CD14-positive monocyte (primary cell): Measurements from ENCODE around the gene WDR48. TPM values are rescaled to one million over a fixed set of nuclear protein-coding genes. Genes with fewer than 3 reads are reported as not detected.

Source experiments
- DNase-seq, 3 donors: peaks; one replicate each; pipeline ENCODE4 v3.0.0-alpha.2; 2011 to 2022
- H2AFZ ChIP-seq: 2 replicates; pipeline ENCODE4 v1.6.0; 2012; ENCODE audit warnings: mild to moderate bottlenecking, low read depth, low read length, inconsistent platforms; ENCODE audit not compliant: insufficient read depth, poor library complexity, severe bottlenecking
- H3K27ac ChIP-seq, 2 donors: 1 replicate in 1 of 2; 2 replicates in 1 of 2; pipeline ENCODE4 v1.5.1; 2012 to 2013; ENCODE audit warnings: low read length in 2 of 2, control low read depth in 1 of 2, inconsistent platforms in 1 of 2, low read depth in 1 of 2, mild to moderate bottlenecking in 1 of 2
- H3K27me3 ChIP-seq, 2 donors: one replicate each; pipeline versions ENCODE4 v1.6.0 to v1.6.1; 2011 to 2013; ENCODE audit warnings: low read length in 2 of 2; ENCODE audit not compliant: control insufficient read depth in 2 of 2, insufficient read depth in 2 of 2
- H3K36me3 ChIP-seq, 2 donors: replicated peaks in 1 of 2; 1 replicate in 1 of 2; 2 replicates in 1 of 2; pipeline versions ENCODE4 v1.5.1 to v1.6.1; 2012 to 2013; ENCODE audit warnings: low read length in 2 of 2, control low read depth in 1 of 2, inconsistent platforms in 1 of 2, mild to moderate bottlenecking in 1 of 2; ENCODE audit not compliant: insufficient read depth in 2 of 2, control insufficient read depth in 1 of 2
- H3K4me1 ChIP-seq, 2 donors: 1 replicate in 1 of 2; 2 replicates in 1 of 2; pipeline versions ENCODE4 v1.5.1 to v1.6.1; 2012 to 2013; ENCODE audit warnings: low read length in 2 of 2, control low read depth in 1 of 2, inconsistent platforms in 1 of 2, mild to moderate bottlenecking in 1 of 2, moderate library complexity in 1 of 2; ENCODE audit not compliant: insufficient read depth in 2 of 2, control insufficient read depth in 1 of 2
- H3K4me2 ChIP-seq: replicated peaks from 2 replicates; pipeline ENCODE3; 2012; ENCODE audit warnings: low read length, moderate library complexity, mild to moderate bottlenecking; ENCODE audit not compliant: poor library complexity, severe bottlenecking; ENCODE audit errors: extremely low read depth
- H3K4me3 ChIP-seq, 3 experiments: fragments of 200-600 bp in 1 of 3; sonication (generic) in 1 of 3; replicated peaks in 1 of 3; 1 replicate in 2 of 3; 2 replicates in 1 of 3; pipeline ENCODE4 v1.5.1; 2011 to 2013; ENCODE audit warnings: low read length in 3 of 3, mild to moderate bottlenecking in 3 of 3, control low read depth in 2 of 3, low read depth in 2 of 3, inconsistent platforms in 1 of 3, moderate library complexity in 1 of 3
- H3K79me2 ChIP-seq: 2 replicates; pipeline ENCODE4 v1.6.0; 2012; ENCODE audit warnings: mild to moderate bottlenecking, control low read depth, inconsistent platforms, low read length, moderate library complexity; ENCODE audit not compliant: insufficient read depth
- H3K9ac ChIP-seq: 2 replicates; pipeline ENCODE4 v1.6.0; 2017; ENCODE audit warnings: low read length, mild to moderate bottlenecking; ENCODE audit not compliant: insufficient read depth, poor library complexity, severe bottlenecking
- H3K9me3 ChIP-seq, 2 donors: replicated peaks in 1 of 2; 1 replicate in 1 of 2; 2 replicates in 1 of 2; pipeline versions ENCODE4 v1.5.1 to v1.6.1; 2012 to 2013; ENCODE audit warnings: low read length in 2 of 2, control low read depth in 1 of 2; ENCODE audit not compliant: control insufficient read depth in 1 of 2, insufficient read depth in 1 of 2
- H4K20me1 ChIP-seq: 2 replicates; pipeline ENCODE4 v1.6.0; 2012; ENCODE audit warnings: mild to moderate bottlenecking, low read length, control low read depth, moderate library complexity; ENCODE audit not compliant: insufficient read depth
- H3K27ac Mint-ChIP-seq, 7 donors: one replicate each; pipeline ENCODE4 v1.8.0; 2020; ENCODE audit warnings: mild to moderate bottlenecking in 7 of 7, mixed read lengths in 7 of 7, moderate library complexity in 6 of 7, inconsistent platforms in 2 of 7
- H3K27me3 Mint-ChIP-seq, 3 donors: one replicate each; pipeline ENCODE4 v1.8.0; 2021 to 2022; ENCODE audit warnings: low read depth in 3 of 3, mild to moderate bottlenecking in 3 of 3, mixed read lengths in 3 of 3, moderate library complexity in 3 of 3, inconsistent platforms in 1 of 3
- H3K36me3 Mint-ChIP-seq, 2 donors: one replicate each; pipeline ENCODE4 v1.8.0; 2020; ENCODE audit warnings: mixed read lengths in 2 of 2, inconsistent platforms in 1 of 2, mild to moderate bottlenecking in 1 of 2
- H3K4me1 Mint-ChIP-seq: one replicate; pipeline ENCODE4 v1.8.0; 2020; ENCODE audit warnings: mild to moderate bottlenecking, mixed read lengths
- H3K4me3 Mint-ChIP-seq, 2 donors: one replicate each; pipeline ENCODE4 v1.8.0; 2020; ENCODE audit warnings: mild to moderate bottlenecking in 2 of 2, mixed read lengths in 2 of 2, moderate library complexity in 1 of 2
- H3K9me3 Mint-ChIP-seq, 7 donors: one replicate each; pipeline ENCODE4 v1.8.0; 2020 to 2022; ENCODE audit warnings: mixed read lengths in 7 of 7, mild to moderate bottlenecking in 6 of 7, moderate library complexity in 6 of 7, inconsistent platforms in 2 of 7
- WGBS: methylation state at CpG from one replicate; pipeline ENCODE4 v1.1.5; 2013; ENCODE audit warnings: missing lambda C conversion rate; ENCODE audit not compliant: insufficient coverage; 5-methylcytosine and 5-hydroxymethylcytosine counted together
- intact Hi-C, 2 donors: fragments of 100-400 bp; cut with micrococcal nuclease; formaldehyde crosslinking; loops; one replicate each; pipeline versions ENCODE4 v1.15.0 to v1.15.1; 2023
- polyA plus RNA-seq, 3 donors: library from polyadenylated mRNA; depleted of rRNA in 1 of 3; unstranded in 2 of 3; stranded (reverse) in 1 of 3; fragments of 300-500 nt in 2 of 3; fragments of >200 nt in 1 of 3; fragmentation: Illumina TruSeq in 2 of 3; gene quantifications; 1 replicate in 2 of 3; 2 replicates in 1 of 3; pipeline ENCODE4 v1.2.3, GENCODE V29; 2012 to 2021
- TF ChIP-seq, protein P1 (sequence below): fragments of 200-600 bp; IDR thresholded peaks from one replicate; pipeline ENCODE4 v1.8.0; 2022; ENCODE audit warnings: antibody characterized with exemption, mild to moderate bottlenecking

WDR48 gene
- polyA plus RNA-seq, 3 donors, result 15.0 to 22.7 (median 17.1) TPM

DNA sequence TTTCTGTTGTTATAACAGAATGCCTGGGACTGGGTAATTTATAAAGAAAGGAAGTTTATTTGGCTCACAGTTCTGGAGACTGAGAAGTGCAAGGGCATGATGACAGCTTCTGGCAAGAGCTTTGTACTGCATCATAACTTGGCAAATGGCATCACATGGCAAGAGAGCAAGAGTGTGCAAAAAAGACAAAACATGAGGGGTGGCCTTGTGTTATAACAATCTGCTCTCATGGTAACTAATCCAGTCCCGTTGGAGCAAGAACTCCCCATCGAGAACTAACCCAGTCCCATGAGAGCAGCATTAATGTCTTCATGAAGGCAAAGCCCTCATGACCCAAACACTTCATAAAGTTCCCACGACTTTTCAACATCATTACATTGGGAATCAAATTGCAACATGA, 23.3 kb upstream of the WDR48 start:
- Histone ChIP-seq H3K79me2 (no peaks in the 10 kb centered on the region), H3K4me1 (peaks cover 6% of the 10 kb centered on the region in 2 donors), H3K9me3 (no peaks in the 10 kb centered on the region), H3K36me3 (no peaks in the 10 kb centered on the region), H3K4me2 (no peak overlapping the region), H3K9ac (no peak overlapping the region), H4K20me1 (no peaks in the 10 kb centered on the region), H3K27ac (no peak overlapping the region), H2AFZ (no peak overlapping the region), H3K27me3 (no peaks in the 10 kb centered on the region), H3K4me3 (no peak overlapping the region)
- Mint-ChIP-seq H3K27me3 (peaks cover 2 to 7% (median 3%) of the 10 kb centered on the region in 3 donors), H3K36me3 (no peaks in the 10 kb centered on the region), H3K9me3 (no peaks in the 10 kb centered on the region), H3K27ac (no peak overlapping the region), H3K4me1 (peaks cover 8% of the 10 kb centered on the region), H3K4me3 (no peak overlapping the region)
- TF ChIP-seq, protein P1, sequence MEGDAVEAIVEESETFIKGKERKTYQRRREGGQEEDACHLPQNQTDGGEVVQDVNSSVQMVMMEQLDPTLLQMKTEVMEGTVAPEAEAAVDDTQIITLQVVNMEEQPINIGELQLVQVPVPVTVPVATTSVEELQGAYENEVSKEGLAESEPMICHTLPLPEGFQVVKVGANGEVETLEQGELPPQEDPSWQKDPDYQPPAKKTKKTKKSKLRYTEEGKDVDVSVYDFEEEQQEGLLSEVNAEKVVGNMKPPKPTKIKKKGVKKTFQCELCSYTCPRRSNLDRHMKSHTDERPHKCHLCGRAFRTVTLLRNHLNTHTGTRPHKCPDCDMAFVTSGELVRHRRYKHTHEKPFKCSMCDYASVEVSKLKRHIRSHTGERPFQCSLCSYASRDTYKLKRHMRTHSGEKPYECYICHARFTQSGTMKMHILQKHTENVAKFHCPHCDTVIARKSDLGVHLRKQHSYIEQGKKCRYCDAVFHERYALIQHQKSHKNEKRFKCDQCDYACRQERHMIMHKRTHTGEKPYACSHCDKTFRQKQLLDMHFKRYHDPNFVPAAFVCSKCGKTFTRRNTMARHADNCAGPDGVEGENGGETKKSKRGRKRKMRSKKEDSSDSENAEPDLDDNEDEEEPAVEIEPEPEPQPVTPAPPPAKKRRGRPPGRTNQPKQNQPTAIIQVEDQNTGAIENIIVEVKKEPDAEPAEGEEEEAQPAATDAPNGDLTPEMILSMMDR, result no peak
- no CpG with 5 or more reads among the region's 3 CpGs for WGBS
- DNase-seq, result no peak
- intact Hi-C loops, result loop anchor here in 1 of 2 donors (5.0 kb wide), 1 partner anchor 506 kb away; no protein-coding TSS in a partner anchor

DNA sequence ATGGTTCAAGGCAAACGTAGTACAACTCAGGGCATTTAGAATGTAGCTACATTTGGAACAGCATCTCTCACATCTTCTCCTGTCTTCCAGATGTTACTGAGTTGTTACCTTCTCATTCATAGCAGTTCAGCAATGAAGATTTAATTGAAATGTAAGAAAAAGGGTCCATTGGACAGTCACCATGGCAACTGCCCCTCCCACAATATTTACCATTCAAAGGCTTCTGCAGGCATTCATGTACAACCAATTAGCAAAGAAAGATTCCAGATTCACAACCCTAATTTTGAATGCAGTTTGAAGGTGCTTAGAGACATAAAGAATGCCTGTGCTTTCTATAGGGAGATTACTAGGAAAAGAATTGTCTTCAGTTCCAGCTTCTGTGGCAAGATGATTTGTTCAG, 22.3 kb upstream of the WDR48 start:
- H3K4me2 ChIP-seq, result no peak overlapping the region
- peaks cover 8% of the 10 kb centered on the region for H3K4me1 Mint-ChIP-seq

More for the DNA sequence above, 22.3 kb upstream of the WDR48 start:
- H3K4me3 ChIP-seq, result no peak overlapping the region
- no peaks in the 10 kb centered on the region for H4K20me1 ChIP-seq
- no peaks in the 10 kb centered on the region for H3K9me3 ChIP-seq
- no peak overlapping the region for H3K9ac ChIP-seq
- H3K79me2 ChIP-seq, result no peaks in the 10 kb centered on the region
- H3K36me3 Mint-ChIP-seq, result no peaks in the 10 kb centered on the region
- no peak overlapping the region for H3K4me3 Mint-ChIP-seq
- H3K36me3 ChIP-seq, result no peaks in the 10 kb centered on the region
- H3K9me3 Mint-ChIP-seq, result peaks cover 0 to 2% (median 0%) of the 10 kb centered on the region in 7 donors
- WGBS, result no CpG with 5 or more reads among the region's 1 CpG
- intact Hi-C loops, result loop anchor here in 1 of 2 donors (5.0 kb wide), 1 partner anchor 507 kb away; no protein-coding TSS in a partner anchor
- H3K27ac Mint-ChIP-seq, result no peak overlapping the region
- peaks cover 6% of the 10 kb centered on the region in 2 donors for H3K4me1 ChIP-seq
- H3K27ac ChIP-seq, result no peak overlapping the region
- peaks cover 4 to 7% (median 5%) of the 10 kb centered on the region in 3 donors for H3K27me3 Mint-ChIP-seq
- H3K27me3 ChIP-seq, result no peaks in the 10 kb centered on the region
- no peak overlapping the region for H2AFZ ChIP-seq
- DNase-seq, result no peak
- TF ChIP-seq, protein P1, result no peak
